IPS-NIHi7 (cell line): ENCODE measurements around the gene TPPP2.

Experiments
- DNase-seq: peaks from one replicate; pipeline ENCODE4 v3.0.0; 2012; ENCODE audit warnings: mixed read lengths; ENCODE audit errors: extremely low spot score

Gene TPPP2

DNA sequence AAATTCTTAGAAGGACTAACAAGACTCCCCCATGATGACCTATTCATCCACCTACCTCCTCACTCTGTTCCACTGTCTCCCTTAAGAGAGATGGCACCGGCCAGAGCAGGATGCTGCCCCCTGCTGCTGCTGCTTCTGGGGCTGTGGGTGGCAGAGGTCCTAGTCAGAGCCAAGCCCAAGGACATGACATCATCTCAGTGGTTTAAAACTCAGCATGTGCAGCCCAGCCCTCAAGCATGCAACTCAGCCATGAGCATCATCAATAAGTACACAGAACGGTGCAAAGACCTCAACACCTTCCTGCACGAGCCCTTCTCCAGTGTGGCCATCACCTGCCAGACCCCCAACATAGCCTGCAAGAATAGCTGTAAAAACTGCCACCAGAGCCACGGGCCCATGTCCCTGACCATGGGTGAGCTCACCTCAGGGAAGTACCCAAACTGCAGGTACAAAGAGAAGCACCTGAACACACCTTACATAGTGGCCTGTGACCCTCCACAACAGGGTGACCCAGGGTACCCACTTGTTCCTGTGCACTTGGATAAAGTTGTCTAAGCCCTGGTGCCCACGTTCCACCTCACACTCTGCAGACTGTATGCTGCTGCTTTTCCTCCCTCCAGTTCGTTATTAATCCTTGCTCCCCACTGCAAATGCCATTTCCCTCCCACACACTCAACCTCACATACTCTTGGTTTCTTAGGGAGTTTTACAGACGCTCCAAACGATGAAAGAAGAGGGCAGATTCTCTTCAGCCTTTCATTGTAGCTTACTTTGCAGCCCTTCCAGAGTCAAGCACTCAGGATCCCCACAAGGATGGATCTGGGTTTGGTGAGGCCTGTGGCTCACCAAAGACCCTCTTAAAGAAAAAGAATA is 28.0 kb downstream of the TPPP2 start, which contains the start of gene RNASE8:
RNASE8 (plus strand) TSS at position 20 of the 873 bp plus-strand sequence; CDS start at position 91, 71 bp downstream.
- no peak for DNase-seq

DNA sequence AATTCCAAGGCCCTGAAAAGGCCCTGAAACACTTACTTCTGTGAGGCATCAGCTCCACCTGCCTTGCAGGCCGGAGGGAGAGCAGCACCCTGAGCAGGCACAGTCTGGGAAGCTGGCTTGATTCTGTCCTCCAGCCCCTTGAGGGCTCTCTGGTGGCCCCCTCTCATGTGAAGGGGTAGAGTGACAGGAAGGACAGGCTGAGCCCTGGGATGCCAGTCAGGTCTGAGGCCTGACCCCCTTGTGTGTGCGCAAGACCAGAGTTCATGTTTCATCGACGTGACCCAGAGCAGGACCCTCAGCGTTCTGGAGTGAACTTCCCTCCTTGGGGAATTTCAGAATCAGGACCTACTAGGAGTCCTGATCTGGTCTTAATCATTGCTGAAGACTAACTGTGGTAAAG is 28.9 kb downstream of the TPPP2 start:
- DNase-seq = no peak

DNA sequence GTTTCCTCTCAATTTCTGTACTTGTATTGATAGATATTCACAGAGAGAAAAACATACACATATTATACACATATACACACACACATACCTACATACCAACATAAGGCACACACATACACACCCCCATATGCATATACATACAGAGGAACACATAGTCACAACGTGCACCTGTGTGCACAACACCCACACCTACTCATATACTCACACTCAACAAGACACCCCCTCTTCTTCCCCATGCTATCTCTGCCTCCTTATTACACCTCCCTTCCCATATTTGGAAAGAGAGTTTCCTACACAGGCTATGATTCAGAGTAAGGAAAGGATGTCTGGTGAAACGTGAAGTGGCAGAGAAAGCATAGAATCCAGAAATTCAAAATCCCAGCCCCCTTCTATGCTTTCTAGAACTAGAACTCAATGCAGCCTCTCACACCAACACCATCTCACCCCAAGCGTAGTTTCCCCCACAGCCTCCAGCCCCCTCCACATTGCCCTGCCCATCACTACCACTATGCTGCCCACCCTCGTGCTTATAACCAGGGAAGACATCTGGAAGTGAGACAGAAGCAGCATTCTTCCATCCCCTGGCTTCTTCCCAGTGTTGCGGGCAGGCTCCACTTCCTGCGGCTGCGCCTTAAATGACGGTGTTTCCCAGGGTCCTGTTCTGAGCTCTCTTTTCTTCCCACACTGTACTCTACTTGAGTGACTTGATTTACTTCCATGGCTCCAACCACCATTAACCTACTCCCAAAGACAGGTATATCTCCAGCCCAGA is 30.0 kb downstream of the TPPP2 start:
- no peak for DNase-seq

DNA sequence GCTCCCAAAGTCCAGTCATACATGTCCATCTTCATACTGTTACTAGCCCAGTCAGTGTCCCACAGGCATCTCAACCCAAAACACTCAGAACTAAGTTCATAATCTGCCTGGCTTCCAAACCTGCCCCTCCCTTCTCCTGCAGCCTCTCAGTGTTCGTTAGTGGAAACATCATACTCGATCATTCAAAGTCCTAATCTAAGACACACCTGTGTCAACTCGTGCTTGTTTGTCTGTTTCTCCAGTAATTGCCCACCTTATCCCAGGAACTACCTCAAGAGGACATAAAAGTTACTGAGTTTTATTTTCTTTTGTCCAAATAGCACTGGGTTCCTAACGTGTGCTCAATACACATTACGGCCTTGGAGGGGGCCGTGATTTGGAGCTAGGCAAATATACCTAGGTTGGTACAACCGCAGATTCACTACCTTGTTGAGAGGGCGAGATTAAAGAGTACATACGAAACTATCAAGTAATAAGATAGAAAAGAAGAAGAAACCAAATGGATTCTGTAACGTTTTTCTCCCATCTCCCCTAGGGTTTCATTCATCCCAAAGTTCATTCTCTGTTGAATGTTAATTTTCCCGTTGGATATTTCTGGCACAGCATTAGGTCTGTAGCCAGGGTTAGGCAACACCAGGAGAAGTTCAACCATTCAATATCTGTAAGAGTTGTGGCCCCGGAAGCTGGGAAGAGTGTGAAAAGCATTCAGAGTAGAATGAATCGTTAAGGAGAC is 30.8 kb downstream of the TPPP2 start:
- no peak for DNase-seq

DNA sequence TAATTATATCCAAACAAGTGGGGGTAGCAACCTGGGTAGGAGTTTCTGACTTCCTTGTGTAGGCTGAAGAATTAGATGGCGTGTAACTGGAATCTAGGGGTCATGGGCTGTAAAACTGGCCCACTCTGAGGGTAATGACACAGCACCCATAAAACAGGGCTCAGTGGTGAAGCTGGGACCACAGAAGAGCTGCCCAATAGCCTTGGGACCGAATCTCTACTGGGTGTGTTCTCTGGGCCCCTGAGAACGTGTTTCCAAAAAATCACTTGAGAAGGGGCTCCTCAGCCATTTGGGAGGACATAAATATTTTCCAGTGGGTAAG is 31.3 kb downstream of the TPPP2 start:
- DNase-seq = no peak

DNA sequence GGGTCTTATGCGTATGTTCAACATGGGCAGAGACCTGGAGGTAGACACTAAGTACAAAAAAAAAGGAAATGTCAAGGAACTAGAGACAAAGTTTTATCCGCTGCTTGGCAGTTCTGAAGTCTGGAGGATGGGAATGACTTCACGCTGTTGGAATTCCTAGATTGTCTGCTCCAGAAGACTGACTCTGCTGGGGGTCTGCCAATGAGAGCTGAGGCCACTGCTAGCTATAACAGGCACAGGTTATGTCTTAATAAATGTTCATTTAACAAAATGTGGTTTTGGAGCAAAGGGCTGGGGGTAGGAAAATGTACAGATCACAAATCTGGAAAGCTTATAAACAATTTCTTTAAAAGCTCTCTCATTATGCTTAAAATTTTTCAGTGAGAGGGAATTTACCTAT is 33.5 kb downstream of the TPPP2 start:
- no peak for DNase-seq

DNA sequence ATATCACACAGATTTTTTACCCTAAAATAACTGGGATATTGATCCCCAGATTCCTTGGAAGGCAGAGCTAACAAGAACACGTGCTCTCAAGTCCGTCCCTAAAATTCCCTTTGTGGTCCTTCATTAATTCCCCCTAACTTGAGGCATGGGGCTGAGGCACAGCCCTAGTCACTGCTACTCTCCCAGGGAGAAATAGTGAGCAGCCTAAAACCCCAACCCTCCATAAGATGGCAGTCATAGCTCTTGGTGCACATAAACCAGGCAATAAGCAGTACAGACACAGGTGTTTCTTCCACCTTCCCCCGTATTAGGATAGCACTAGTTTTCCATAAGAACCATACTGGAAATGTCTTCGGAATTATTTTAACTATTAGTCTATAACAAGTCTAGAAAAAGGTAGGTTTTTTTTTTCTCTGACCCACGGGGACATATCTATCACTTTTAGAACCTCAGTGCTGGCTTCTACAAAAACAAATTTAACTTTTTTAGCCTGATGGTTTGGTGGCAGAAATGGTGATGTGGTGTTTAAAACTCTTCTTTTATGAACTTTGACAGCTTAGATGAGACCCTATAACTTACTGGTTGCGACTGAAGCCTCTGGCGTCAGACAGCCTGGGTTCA is 37.0 kb downstream of the TPPP2 start:
- peak; percentile 35 for DNase-seq

DNA sequence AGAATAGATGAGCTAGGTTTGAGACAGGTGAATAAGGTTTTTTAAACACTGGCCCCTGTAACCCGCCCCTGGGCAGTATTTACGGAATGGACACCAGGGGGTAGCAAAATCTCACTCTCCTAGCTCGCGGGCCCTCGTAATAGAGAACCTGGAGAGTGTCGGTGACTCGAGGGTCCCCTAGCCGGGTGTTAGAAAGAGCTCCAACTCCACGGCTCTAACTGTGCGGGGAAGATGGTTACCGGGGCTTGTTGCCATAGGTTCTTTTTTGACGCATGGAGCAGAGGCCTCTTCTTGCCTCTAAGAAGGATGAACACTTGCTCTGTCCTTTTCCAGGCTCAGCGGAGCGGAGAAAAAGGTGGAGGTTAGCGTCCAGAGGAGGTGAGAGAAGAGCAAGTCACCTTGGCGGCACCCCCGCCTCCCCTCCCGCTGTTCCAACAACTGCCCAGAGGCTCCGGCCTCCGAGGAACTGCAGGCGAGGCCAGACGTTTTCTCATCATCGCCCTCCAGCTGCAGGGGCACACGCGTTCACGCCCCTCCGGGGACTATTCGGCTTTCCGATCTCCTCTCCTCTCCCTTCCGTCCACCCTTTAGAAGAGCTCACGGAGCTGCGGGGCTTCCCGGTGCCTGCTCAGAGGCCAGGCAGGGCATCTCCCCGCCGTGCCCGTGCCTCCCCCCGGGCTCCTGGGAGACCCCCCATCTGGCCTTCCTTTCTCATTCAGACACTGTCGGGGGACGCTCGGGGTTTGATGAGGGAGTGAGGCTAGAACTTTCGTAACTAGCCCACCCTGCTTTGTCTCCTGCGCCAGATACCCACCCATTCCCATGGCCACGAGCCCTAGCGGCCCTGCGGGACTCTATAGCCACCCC is 38.7 kb downstream of the TPPP2 start:
- peak; percentile 65 for DNase-seq

DNA sequence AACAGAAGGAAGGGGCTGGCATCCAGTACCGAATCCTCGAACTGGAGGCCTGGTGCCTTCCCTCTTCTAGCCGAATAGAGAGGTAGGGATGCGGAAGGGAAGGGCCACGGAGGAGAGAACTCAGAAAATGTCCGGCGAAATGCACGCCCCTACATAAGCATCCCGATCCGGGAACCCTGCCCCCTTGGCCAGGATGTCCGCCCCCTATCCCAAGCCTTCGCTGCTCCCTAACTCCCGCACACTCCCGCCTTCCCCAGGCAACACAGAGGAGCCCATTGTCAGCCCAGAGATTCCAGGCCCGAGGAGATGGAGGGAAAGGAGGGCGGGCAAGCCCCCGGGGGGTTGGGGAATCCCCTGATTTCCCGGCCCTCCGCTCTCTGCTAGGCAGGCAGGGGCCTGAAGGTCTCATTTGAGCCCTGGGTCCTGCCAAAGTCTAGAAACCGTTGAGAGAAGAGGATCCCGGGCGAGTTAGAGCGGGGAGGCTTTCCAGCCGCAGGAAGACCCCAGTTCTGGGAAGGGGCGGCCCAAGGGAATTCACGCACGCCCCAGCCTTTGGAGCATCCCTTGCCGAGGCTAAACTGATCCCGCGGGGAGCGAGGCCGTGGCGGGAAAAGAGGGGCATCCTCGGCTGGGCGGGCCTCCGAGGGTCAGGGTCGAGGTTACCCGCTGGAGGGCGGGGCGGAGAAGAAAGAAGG is 39.5 kb downstream of the TPPP2 start:
- DNase-seq = peak; percentile 71

DNA sequence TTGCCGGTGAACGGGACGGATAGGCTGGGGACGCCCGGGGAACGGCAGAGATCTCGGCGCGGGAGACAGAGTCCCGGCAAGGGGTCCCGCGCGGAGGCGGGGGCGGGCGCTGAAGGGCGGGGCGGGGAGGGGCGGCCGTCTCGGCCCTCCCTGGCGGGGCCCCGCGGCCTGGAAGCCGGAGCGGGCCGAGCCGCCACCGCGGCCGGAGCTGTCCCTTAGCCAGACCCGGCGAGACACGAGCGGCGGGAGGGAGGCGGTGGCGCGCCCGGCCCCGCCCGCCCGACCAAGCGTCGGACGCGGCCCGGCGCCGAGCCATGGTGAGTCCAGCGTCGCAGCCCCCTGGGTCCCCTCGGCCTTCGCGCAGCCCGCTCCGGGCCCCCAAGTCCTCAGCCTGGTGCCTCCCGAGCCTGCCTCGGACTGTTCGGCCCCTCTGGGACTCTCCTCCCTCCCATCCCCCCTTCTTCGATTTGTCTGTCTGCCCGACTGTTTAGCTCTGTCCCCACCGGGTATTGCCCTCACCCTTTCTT is 40.1 kb downstream of the TPPP2 start, which contains the start of gene ARHGEF40:
ARHGEF40 (plus strand) TSS at position 222 of the 527 bp plus-strand sequence; CDS start at position 315, 93 bp downstream.
- DNase-seq = peak; percentile 48

DNA sequence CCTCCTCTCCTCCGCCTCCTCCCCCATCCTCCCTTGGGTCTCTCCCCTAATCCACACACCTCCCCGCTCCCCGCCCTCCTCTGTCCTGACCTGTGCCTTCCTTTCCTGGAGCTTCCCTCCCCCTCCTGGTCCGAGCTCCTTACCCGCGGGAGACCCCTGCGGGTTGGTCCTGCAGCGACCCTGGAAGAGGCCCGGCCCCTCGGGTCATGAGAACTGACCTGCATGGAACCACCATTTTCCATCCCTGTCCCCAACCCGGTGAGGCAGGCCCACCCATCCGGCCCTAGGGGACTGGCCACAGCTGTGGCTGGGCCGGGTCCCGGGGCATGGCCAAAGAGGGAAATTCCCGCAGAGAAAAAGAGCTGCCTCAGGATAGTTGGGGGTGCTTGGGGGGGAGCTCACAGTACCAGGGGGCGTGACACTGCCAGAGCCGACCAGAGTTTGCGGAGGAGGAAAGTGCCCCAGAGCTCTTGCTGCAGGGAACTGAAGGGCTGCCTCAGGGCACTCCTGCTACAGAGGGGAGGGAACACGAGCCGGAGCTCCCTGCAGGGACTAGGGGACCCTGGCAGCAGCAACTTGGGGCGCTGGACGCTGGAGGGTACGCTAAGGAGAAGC is 40.7 kb downstream of the TPPP2 start:
- peak; percentile 73 for DNase-seq

DNA sequence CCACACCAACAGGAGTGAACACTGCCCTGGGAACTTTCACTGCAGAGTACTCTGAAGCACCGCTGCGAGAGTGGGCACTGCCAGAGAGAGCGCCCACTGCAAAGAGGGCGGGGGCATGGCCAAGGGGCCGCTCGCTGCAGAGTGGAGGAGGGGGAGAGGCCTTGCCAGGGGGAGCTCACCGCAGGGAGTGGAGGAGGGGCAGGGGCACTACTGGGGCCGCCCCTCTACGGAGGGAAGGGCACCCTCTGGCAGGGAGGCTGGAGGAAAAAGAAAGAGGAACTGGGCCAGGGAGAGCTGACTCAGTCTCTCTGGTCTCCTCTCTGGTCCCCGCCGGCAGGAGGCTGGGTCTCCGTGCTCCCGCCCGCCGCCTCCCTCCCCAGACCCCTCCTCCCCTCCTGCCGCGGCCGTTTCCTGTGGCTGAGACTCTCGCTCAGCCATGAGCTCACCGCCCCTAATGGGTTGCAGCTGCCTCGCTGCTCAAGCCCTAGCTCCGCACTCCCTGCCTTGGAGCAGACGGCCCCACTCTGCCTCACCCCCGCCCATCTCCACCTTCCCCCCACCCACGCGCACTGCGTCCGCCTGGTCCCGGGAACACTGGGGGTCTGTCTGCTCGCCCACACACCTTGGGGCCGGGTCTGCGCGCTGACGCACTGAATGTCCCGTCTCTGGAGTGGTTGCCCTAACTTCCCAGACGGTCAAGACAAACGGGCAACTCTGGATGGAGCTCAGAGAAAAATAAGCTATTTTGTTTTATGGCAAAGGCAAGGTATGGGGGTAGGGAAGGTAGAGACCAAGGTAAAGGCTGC is 41.4 kb downstream of the TPPP2 start:
- DNase-seq = peak; percentile 86

DNA sequence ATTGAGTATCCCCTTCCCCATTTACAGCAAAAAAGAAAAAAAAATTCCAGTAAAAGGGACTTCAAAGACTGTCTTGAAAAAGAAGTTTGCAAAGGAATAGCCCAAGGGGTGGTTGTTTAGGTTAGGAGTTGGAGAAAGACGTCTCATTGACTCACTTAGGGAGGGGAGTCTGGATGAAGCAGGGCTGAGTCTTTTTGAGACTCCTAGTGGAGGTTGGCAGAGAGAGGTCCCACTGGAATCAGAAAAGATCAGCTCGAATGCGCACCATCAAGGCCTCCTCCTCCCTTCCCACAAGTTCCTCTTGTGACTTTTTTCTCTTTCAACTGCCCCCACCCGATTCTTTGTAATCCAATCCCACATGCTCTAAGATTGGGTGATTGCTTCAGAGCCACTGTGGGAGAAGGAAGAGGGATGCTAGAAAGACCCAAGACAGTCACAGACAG is 42.0 kb downstream of the TPPP2 start:
- DNase-seq = no peak

DNA sequence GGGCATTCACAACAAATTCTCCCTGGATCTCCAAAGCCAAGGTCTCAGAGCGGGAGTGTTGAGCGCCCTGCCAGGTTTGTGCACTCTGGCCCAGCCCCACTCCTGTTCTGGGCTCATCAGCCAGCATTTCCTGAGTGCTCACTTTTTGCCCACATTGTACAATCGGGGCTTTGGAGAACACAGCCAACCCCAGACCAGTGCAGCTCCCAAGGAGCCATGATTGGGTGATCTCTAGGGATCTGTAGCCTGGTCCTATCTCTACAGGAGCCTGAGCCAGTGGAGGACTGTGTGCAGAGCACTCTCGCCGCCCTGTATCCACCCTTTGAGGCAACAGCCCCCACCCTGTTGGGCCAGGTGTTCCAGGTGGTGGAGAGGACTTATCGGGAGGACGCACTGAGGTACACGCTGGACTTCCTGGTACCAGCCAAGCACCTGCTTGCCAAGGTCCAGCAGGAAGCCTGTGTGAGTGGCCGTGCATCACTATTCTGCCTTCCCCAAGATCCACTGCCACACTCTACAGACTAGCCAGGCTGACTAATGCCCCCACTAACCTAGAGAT is 42.8 kb downstream of the TPPP2 start:
- DNase-seq = no peak

DNA sequence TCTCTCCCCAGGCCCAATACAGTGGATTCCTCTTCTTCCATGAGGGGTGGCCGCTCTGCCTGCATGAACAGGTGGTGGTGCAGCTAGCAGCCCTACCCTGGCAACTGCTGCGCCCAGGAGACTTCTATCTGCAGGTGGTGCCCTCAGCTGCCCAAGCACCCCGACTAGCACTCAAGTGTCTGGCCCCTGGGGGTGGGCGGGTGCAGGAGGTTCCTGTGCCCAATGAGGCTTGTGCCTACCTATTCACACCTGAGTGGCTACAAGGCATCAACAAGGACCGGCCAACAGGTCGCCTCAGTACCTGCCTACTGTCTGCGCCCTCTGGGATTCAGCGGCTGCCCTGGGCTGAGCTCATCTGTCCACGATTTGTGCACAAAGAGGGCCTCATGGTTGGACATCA is 43.9 kb downstream of the TPPP2 start:
- DNase-seq = no peak

DNA sequence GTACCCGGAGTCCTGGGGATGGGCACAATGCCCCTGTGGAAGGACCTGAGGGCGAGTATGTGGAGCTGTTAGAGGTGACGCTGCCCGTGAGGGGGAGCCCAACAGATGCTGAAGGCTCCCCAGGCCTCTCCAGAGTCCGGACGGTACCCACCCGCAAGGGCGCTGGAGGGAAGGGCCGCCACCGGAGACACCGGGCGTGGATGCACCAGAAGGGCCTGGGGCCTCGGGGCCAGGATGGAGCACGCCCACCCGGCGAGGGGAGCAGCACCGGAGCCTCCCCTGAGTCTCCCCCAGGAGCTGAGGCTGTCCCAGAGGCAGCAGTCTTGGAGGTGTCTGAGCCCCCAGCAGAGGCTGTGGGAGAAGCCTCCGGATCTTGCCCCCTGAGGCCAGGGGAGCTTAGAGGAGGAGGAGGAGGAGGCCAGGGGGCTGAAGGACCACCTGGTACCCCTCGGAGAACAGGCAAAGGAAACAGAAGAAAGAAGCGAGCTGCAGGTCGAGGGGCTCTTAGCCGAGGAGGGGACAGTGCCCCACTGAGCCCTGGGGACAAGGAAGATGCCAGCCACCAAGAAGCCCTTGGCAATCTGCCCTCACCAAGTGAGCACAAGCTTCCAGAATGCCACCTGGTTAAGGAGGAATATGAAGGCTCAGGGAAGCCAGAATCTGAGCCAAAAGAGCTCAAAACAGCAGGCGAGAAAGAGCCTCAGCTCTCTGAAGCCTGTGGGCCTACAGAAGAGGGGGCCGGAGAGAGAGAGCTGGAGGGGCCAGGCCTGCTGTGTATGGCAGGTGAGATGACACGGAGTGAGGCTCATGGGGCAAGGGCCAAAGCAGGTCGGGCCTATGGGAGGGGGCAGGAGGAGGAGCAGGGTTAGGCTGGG is 44.6 kb downstream of the TPPP2 start:
- no peak for DNase-seq
